Lower leg skin (tissue), 3 donors: ENCODE results near the gene WBP2.

Source experiments
- POLR2A ChIP-seq, 2 donors: fragments of 450-650 bp; IDR thresholded peaks; one replicate each; pipeline ENCODE4 v1.6.1; 2016 to 2017; ENCODE audit warnings: antibody characterized with exemption in 2 of 2, mild to moderate bottlenecking in 1 of 2, moderate library complexity in 1 of 2
- TF ChIP-seq, protein P1 (sequence below), 3 donors: fragments of 450-650 bp; IDR thresholded peaks; one replicate each; pipeline ENCODE4 v1.5.1; 2016; ENCODE audit warnings: antibody characterized with exemption in 3 of 3, mild to moderate bottlenecking in 3 of 3, moderate library complexity in 2 of 3

- TF ChIP-seq, protein P1, sequence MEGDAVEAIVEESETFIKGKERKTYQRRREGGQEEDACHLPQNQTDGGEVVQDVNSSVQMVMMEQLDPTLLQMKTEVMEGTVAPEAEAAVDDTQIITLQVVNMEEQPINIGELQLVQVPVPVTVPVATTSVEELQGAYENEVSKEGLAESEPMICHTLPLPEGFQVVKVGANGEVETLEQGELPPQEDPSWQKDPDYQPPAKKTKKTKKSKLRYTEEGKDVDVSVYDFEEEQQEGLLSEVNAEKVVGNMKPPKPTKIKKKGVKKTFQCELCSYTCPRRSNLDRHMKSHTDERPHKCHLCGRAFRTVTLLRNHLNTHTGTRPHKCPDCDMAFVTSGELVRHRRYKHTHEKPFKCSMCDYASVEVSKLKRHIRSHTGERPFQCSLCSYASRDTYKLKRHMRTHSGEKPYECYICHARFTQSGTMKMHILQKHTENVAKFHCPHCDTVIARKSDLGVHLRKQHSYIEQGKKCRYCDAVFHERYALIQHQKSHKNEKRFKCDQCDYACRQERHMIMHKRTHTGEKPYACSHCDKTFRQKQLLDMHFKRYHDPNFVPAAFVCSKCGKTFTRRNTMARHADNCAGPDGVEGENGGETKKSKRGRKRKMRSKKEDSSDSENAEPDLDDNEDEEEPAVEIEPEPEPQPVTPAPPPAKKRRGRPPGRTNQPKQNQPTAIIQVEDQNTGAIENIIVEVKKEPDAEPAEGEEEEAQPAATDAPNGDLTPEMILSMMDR (IDR thresholded peaks at IDR 0.05) = peak in 1 of 3 donors; percentile 13
- no peak for TF ChIP-seq POLR2A (IDR thresholded peaks at IDR 0.05)
These were observed 40.4 kb upstream of the WBP2 start for GRCh38 chr17:75895370-75896155.
